Femur (tissue), 1 donor: ENCODE data around the gene TMEM88.

ENCODE experiments used
- DNase-seq: peaks from one replicate; pipeline ENCODE4 v3.0.0-alpha.2; 2017

TMEM88 gene

GRCh38 chr17:7887038-7887481, 32.2 kb downstream of the TMEM88 start:
- DNase-seq = no peak

GRCh38 chr17:7887482-7888183, 32.8 kb downstream of the TMEM88 start:
- DNase-seq = peak; percentile 98

GRCh38 chr17:7888184-7888920, 33.5 kb downstream of the TMEM88 start, which contains the start of gene CHD3:
TSS of gene CHD3 (plus strand) at chr17:7888789. CDS start at chr17:7889001, 212 bp downstream.
- DNase-seq = no peak

GRCh38 chr17:7889166-7889955, 34.5 kb downstream of the TMEM88 start:
- peak; percentile 96 for DNase-seq

DNA sequence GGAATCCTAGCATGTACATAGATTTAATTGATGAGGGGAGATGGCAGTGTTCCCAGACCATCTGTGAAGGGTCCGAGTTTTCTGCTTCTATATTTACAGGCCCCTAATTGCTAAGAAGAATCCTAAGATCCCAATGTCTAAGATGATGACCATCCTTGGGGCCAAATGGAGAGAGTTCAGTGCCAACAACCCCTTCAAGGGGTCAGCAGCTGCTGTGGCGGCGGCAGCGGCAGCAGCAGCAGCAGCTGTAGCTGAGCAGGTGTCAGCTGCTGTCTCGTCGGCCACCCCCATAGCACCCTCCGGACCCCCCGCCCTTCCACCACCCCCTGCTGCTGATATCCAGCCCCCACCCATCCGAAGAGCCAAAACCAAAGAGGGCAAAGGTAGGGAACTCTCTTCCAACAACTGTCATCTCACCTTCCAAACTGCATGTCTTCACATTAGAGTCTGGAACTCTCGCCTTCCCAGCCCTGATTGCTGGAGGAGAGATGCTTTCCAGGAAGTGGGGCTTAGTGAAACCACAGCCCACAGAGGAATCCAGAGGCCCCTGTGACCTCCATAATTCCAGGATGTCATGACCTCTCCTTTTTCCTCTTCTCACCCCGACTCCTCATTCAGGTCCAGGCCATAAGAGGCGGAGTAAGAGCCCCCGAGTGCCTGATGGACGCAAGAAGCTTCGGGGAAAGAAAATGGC, 38.5 kb downstream of the TMEM88 start:
- peak; percentile 45 for DNase-seq

GRCh38 chr17:7894226-7894625, 39.4 kb downstream of the TMEM88 start:
- no peak for DNase-seq

GRCh38 chr17:7894866-7895265, 40.0 kb downstream of the TMEM88 start:
- peak; percentile 8 for DNase-seq

- peak; percentile 6 for DNase-seq
Observed at GRCh38 chr17:7897090-7897489, 42.2 kb downstream of the TMEM88 start.

DNA sequence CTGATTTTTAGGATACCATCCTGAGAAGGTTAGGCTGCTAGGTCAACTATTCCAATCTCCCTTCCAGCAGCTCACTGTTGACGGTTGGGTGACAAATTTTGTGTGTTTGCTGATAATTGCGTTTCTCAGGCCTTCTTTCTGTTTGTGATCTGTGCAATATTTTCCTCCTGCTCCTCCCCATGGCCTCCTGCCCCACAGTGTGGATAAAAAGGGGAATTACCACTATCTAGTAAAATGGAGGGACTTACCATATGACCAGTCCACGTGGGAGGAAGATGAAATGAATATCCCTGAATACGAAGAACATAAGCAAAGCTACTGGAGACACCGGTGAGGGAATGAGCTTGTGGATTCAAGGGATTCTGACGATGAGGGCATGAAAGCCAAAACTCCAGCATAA, 42.9 kb downstream of the TMEM88 start:
- peak; percentile 40 for DNase-seq

- no peak for DNase-seq
Observed at GRCh38 chr17:7903154-7904103, 48.6 kb downstream of the TMEM88 start.
